GM19238 (cell line): ENCODE results near the gene KAT2A.
A peak's percentile ranks its signal among the peaks of the same experiment; 100 is the strongest.

Experiments used
- DNase-seq: peaks from one replicate; pipeline ENCODE4 v3.0.0; 2011; ENCODE audit warnings: low spot score; ENCODE audit not compliant: insufficient read length

KAT2A gene

GRCh38 chr17:42094375-42095069 is 26.6 kb downstream of the KAT2A start:
- DNase-seq, result no peak

GRCh38 chr17:42092939-42093338 is 28.2 kb downstream of the KAT2A start:
- no peak for DNase-seq

- DNase-seq, result no peak
Observed at GRCh38 chr17:42090964-42091790, 30.0 kb downstream of the KAT2A start.

- DNase-seq, result no peak
Observed at GRCh38 chr17:42088736-42089135, 32.4 kb downstream of the KAT2A start.

- no peak for DNase-seq
Observed at GRCh38 chr17:42087736-42088705, 33.1 kb downstream of the KAT2A start.

GRCh38 chr17:42087042-42087701 is 34.0 kb downstream of the KAT2A start:
- DNase-seq, result no peak

GRCh38 chr17:42081516-42082129 is 39.5 kb downstream of the KAT2A start:
- DNase-seq, result no peak

- no peak for DNase-seq
Observed at GRCh38 chr17:42079541-42079940, 41.6 kb downstream of the KAT2A start.

- DNase-seq, result no peak
Observed at GRCh38 chr17:42078396-42079043, 42.6 kb downstream of the KAT2A start.

GRCh38 chr17:42077755-42078154 is 43.4 kb downstream of the KAT2A start:
- no peak for DNase-seq

GRCh38 chr17:42076797-42077559 is 44.2 kb downstream of the KAT2A start:
- no peak for DNase-seq

- no peak for DNase-seq
Observed at GRCh38 chr17:42075789-42076188, 45.4 kb downstream of the KAT2A start.

- no peak for DNase-seq
Observed at GRCh38 chr17:42072323-42073187, 48.6 kb downstream of the KAT2A start.

- DNase-seq, result no peak
Observed at GRCh38 chr17:42071810-42072209, 49.4 kb downstream of the KAT2A start.

GRCh38 chr17:42068979-42069378 is 52.2 kb downstream of the KAT2A start:
- DNase-seq, result no peak

- DNase-seq, result peak; percentile 46
Observed at GRCh38 chr17:42067371-42068091, 53.6 kb downstream of the KAT2A start.

GRCh38 chr17:42065201-42065600 is 56.0 kb downstream of the KAT2A start:
- DNase-seq, result no peak
